ENCODE data around the gene BPHL. TPM values are rescaled to one million over a fixed set of nuclear protein-coding genes. Genes with fewer than 3 reads are reported as not detected.
"Not testable (repeated sequence)": the region's sequence is repeated elsewhere in the genome, so short reads cannot be mapped to it uniquely, and the experiment has no call there.

Gene BPHL
- total RNA-seq, 1 donor from 2014 or later = 12.7 TPM

GRCh38 chr6:3175715-3176402, 57.3 kb downstream of the BPHL start:
- ATAC-seq = no peak
- no peak overlapping the region for H3K27ac ChIP-seq
- no peaks in the 10 kb centered on the region for H3K4me1 ChIP-seq
- no peak for DNase-seq
- H3K36me3 ChIP-seq = no peaks in the 10 kb centered on the region
- H3K4me3 ChIP-seq = no peak overlapping the region
- intact Hi-C loops (cut with DNase I) = no loop called here
- H3K27me3 ChIP-seq (ENCODE audit: low read depth) = no peaks in the 10 kb centered on the region
- no peaks in the 10 kb centered on the region for H3K9me3 ChIP-seq
- no peak for TF ChIP-seq CTCF (IDR thresholded peaks at IDR 0.05)

- no peaks in the 10 kb centered on the region for H3K9me3 ChIP-seq
- intact Hi-C loops (cut with DNase I) = no loop called here
- H3K4me1 ChIP-seq = no peaks in the 10 kb centered on the region
- no peaks in the 10 kb centered on the region for H3K27me3 ChIP-seq (ENCODE audit: low read depth)
- no peak overlapping the region for H3K4me3 ChIP-seq
- DNase-seq (no peak), ATAC-seq (peak in 1 of 2 donors; percentile 11)
- H3K27ac ChIP-seq = no peak overlapping the region
- TF ChIP-seq CTCF (IDR thresholded peaks at IDR 0.05) = no peak
- no peaks in the 10 kb centered on the region for H3K36me3 ChIP-seq
These were observed 58.2 kb downstream of the BPHL start for GRCh38 chr6:3176562-3177355.

- H3K4me3 ChIP-seq; ATAC-seq; DNase-seq; H3K36me3 ChIP-seq; intact Hi-C loops (cut with DNase I); H3K4me1 ChIP-seq; H3K27ac ChIP-seq; H3K27me3 ChIP-seq (ENCODE audit: low read depth); H3K9me3 ChIP-seq: not testable (repeated sequence)
These were observed 60.2 kb downstream of the BPHL start for GRCh38 chr6:3178666-3179065.

- H3K4me1 ChIP-seq = not testable (repeated sequence)
- ATAC-seq = peak; percentile 33 to 45
These were observed 61.4 kb downstream of the BPHL start for GRCh38 chr6:3179945-3180344.

GRCh38 chr6:3181105-3181504, 62.6 kb downstream of the BPHL start:
- no peaks in the 10 kb centered on the region for H3K4me1 ChIP-seq
- H3K36me3 ChIP-seq = no peaks in the 10 kb centered on the region
- no peak for TF ChIP-seq CTCF (IDR thresholded peaks at IDR 0.05)
- no peak for ATAC-seq
- intact Hi-C loops (cut with DNase I) = no loop called here
- H3K9me3 ChIP-seq = no peaks in the 10 kb centered on the region
- DNase-seq = no peak
- H3K27me3 ChIP-seq (ENCODE audit: low read depth) = no peaks in the 10 kb centered on the region
- H3K4me3 ChIP-seq = no peak overlapping the region
- H3K27ac ChIP-seq = no peak overlapping the region

More at GRCh38 chr6:3179945-3180344, 61.4 kb downstream of the BPHL start:
- intact Hi-C loops (cut with DNase I); H3K27ac ChIP-seq; H3K4me3 ChIP-seq; DNase-seq; H3K27me3 ChIP-seq (ENCODE audit: low read depth); H3K36me3 ChIP-seq; H3K9me3 ChIP-seq: not testable (repeated sequence)

- DNase-seq (no peak), ATAC-seq (no peak)
- no peak overlapping the region for H3K27ac ChIP-seq
- H3K27me3 ChIP-seq (ENCODE audit: low read depth) = no peaks in the 10 kb centered on the region
- no peaks in the 10 kb centered on the region for H3K4me1 ChIP-seq
- H3K36me3 ChIP-seq = no peaks in the 10 kb centered on the region
- intact Hi-C loops (cut with DNase I) = no loop called here
- H3K4me3 ChIP-seq = no peak overlapping the region
- H3K9me3 ChIP-seq = no peaks in the 10 kb centered on the region
- TF ChIP-seq CTCF (IDR thresholded peaks at IDR 0.05) = no peak
These were observed 64.6 kb downstream of the BPHL start for GRCh38 chr6:3183066-3183465.

Measured in lower lobe of right lung (tissue), 2 donors.